A549 (cell line): ENCODE results near the gene NTRK2.

Source experiments
- CTCF ChIP-seq: fragments of >200 bp; sonication (Bioruptor Twin); formaldehyde crosslinking; IDR thresholded peaks from 3 replicates; pipeline ENCODE4 v1.5.1; 2016
- EHF ChIP-seq: fragments of 250-450 bp; sonication (Bioruptor Pico); IDR thresholded peaks from 2 replicates; pipeline ENCODE4 v1.5.0; 2020; ENCODE audit warnings: mild to moderate bottlenecking
- ESRRA ChIP-seq: fragments of 150-350 bp; IDR thresholded peaks from 2 replicates; pipeline ENCODE4 v1.6.1; 2014; ENCODE audit warnings: mild to moderate bottlenecking, low read length, borderline replicate concordance
- HMGXB4 ChIP-seq: fragments of 250-450 bp; sonication (Bioruptor Pico); IDR thresholded peaks from 2 replicates; pipeline ENCODE4 v1.5.0; 2021; ENCODE audit warnings: mild to moderate bottlenecking, moderate library complexity, borderline replicate concordance
- KDM1A ChIP-seq: fragments of 200-600 bp; sonication (generic); IDR thresholded peaks from 2 replicates; pipeline ENCODE4 v1.6.1; 2016; ENCODE audit warnings: low read depth, mild to moderate bottlenecking
- NFE2L2 ChIP-seq: fragments of 150-350 bp; conservative IDR thresholded peaks from 2 replicates; pipeline ENCODE4 v1.6.1; 2014; ENCODE audit warnings: low read length
- POLR2A ChIP-seq: IDR thresholded peaks from 2 replicates; pipeline ENCODE4 v1.6.1; 2012; ENCODE audit warnings: mild to moderate bottlenecking, low read length
- RNF2 ChIP-seq: fragments of 200-600 bp; sonication (generic); IDR thresholded peaks from 2 replicates; pipeline ENCODE4 v1.6.1; 2016; ENCODE audit warnings: low read depth, mild to moderate bottlenecking, antibody characterized with exemption, moderate library complexity, borderline replicate concordance

DNA sequence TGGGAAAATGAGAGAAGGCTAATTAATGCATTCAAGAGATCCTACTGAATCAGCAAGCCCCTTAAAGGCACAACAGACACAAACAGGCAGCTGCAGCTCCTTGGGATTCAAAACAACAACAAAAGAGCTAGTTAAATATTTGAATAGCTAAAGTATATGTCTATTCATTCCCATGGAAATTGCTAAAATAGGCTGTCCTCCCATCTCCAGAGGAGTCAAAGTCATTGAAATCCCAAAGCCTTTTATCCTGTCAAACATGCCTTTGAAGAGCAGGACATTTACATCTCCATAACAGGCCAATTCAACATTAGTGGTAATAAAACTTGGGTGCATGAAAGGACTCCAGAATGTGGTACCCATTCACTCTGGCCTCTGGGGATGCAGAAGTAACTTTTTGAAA lies 177.4 kb downstream of the NTRK2 start:
- TF ChIP-seq HMGXB4 (CRISPR knock-in tag) (no peak), ESRRA (no peak), POLR2A (no peak), EHF (CRISPR knock-in tag) (no peak), CTCF (no peak), NFE2L2 (no peak), KDM1A (no peak), RNF2 (no peak)
